Upper lobe of right lung (tissue), 1 donor: Measurements from ENCODE around the gene MYG1. TPM values are rescaled to one million over a fixed set of nuclear protein-coding genes. Genes with fewer than 3 reads are reported as not detected.

Source experiments
- ATAC-seq: fragments of 200-7000 bp; cut with Tn5 transposase; one replicate; pipeline ENCODE4 v1.9.1; 2020; ENCODE audit warnings: mild to moderate bottlenecking, moderate library complexity
- DNase-seq: peaks from one replicate; pipeline ENCODE4 v3.0.0-alpha.2; 2020
- H3K27ac ChIP-seq: fragments of 200-600 bp; one replicate; pipeline ENCODE4 v1.8.0; 2022
- H3K27me3 ChIP-seq: fragments of 200-600 bp; one replicate; pipeline ENCODE4 v1.8.0; 2022; ENCODE audit warnings: mild to moderate bottlenecking
- H3K36me3 ChIP-seq: fragments of 200-600 bp; one replicate; pipeline ENCODE4 v1.8.0; 2022
- H3K4me1 ChIP-seq: fragments of 200-600 bp; one replicate; pipeline ENCODE4 v1.8.0; 2022
- H3K4me3 ChIP-seq: fragments of 200-600 bp; one replicate; pipeline ENCODE4 v1.8.0; 2022; ENCODE audit warnings: mild to moderate bottlenecking
- H3K9me3 ChIP-seq: fragments of 200-600 bp; one replicate; pipeline ENCODE4 v1.8.0; 2022
- CTCF ChIP-seq: fragments of 200-600 bp; IDR thresholded peaks from one replicate; pipeline ENCODE4 v1.8.0; 2022; ENCODE audit warnings: antibody characterized with exemption
- intact Hi-C: fragments of 100-400 bp; cut with DNase I; formaldehyde crosslinking; loops from one replicate; pipeline ENCODE4 v1.11.0; 2022
- total RNA-seq: library from RNA; stranded (reverse); fragmentation: NEBNext Ultra II Directional; extraction: Animal tissue kit (Norgen Biotek cat#: 25700); gene quantifications from one replicate; pipeline ENCODE4 v1.2.1, GENCODE V29; 2021
- donor health status: DM: no; HTN: yes; CAD: no; lungs with severe emphysema.

MYG1 gene
- total RNA-seq, 1 donor from 2014 or later, result 41.9 TPM

- Histone ChIP-seq H3K27ac (no peak overlapping the region), H3K4me3 (no peak overlapping the region), H3K4me1 (peaks cover under 1% of the 10 kb centered on the region), H3K36me3 (peaks cover 67% of the 10 kb centered on the region), H3K27me3 (no peaks in the 10 kb centered on the region), H3K9me3 (no peaks in the 10 kb centered on the region)
- TF ChIP-seq CTCF, result no peak
- no peak for DNase-seq
- ATAC-seq, result no peak
- intact Hi-C loops, result no loop called here
These were observed 7.3 kb downstream of the MYG1 start for GRCh38 chr12:53306826-53307225.

GRCh38 chr12:53308276-53308675, 8.8 kb downstream of the MYG1 start:
- Histone ChIP-seq H3K27me3 (no peaks in the 10 kb centered on the region), H3K4me3 (no peak overlapping the region), H3K4me1 (no peaks in the 10 kb centered on the region), H3K27ac (no peak overlapping the region), H3K9me3 (no peaks in the 10 kb centered on the region), H3K36me3 (peaks cover 52% of the 10 kb centered on the region)
- intact Hi-C loops, result no loop called here
- no peak for DNase-seq
- no peak for ATAC-seq
- TF ChIP-seq CTCF, result no peak

- TF ChIP-seq CTCF, result no peak
- Histone ChIP-seq H3K27ac (no peak overlapping the region), H3K9me3 (no peaks in the 10 kb centered on the region), H3K4me1 (no peaks in the 10 kb centered on the region), H3K27me3 (no peaks in the 10 kb centered on the region), H3K4me3 (no peak overlapping the region), H3K36me3 (peaks cover 52% of the 10 kb centered on the region)
- DNase-seq (no peak), ATAC-seq (peak; percentile 47)
- intact Hi-C loops, result no loop called here
These were observed 14.5 kb downstream of the MYG1 start for GRCh38 chr12:53313996-53314395.

GRCh38 chr12:53320352-53321195, 21.1 kb downstream of the MYG1 start:
- Histone ChIP-seq H3K36me3 (peaks cover 27% of the 10 kb centered on the region), H3K4me3 (peak overlapping the region; percentile 86), H3K4me1 (peaks cover 34% of the 10 kb centered on the region), H3K27me3 (no peaks in the 10 kb centered on the region), H3K9me3 (no peaks in the 10 kb centered on the region), H3K27ac (peak overlapping the region; percentile 91)
- TF ChIP-seq CTCF, result no peak
- ATAC-seq (no peak), DNase-seq (no peak)
- intact Hi-C loops, result no loop called here

GRCh38 chr12:53324113-53324778, 24.8 kb downstream of the MYG1 start:
- intact Hi-C loops, result no loop called here
- H3K27ac ChIP-seq, result peak overlapping the region; percentile 89
- peak overlapping the region; percentile 75 for H3K4me3 ChIP-seq
- no peak for TF ChIP-seq CTCF
- H3K27me3 ChIP-seq, result no peaks in the 10 kb centered on the region
- H3K4me1 ChIP-seq, result peaks cover 40% of the 10 kb centered on the region
- peak; percentile 5 for ATAC-seq
- no peaks in the 10 kb centered on the region for H3K9me3 ChIP-seq
- peak; percentile 72 for DNase-seq
- H3K36me3 ChIP-seq, result peaks cover 3% of the 10 kb centered on the region
